ENCODE data around the gene RAB38.

Gene RAB38

GRCh38 chr11:88169471-88169870 is 5.8 kb downstream of the RAB38 start:
- DNase-seq, result no peak

- no peak for DNase-seq
Measured at GRCh38 chr11:88167853-88168252, 7.4 kb downstream of the RAB38 start.

GRCh38 chr11:88164806-88165585 is 10.2 kb downstream of the RAB38 start:
- DNase-seq, result no peak

- DNase-seq, result no peak
Measured at GRCh38 chr11:88164320-88164719, 10.9 kb downstream of the RAB38 start.

- no peak for DNase-seq
Measured at GRCh38 chr11:88158081-88158480, 17.2 kb downstream of the RAB38 start.

- DNase-seq, result no peak
Measured at GRCh38 chr11:88157370-88157769, 17.9 kb downstream of the RAB38 start.

GRCh38 chr11:88152381-88152780 is 22.9 kb downstream of the RAB38 start:
- no peak for DNase-seq

- no peak for DNase-seq
Measured at GRCh38 chr11:88151709-88152265, 23.5 kb downstream of the RAB38 start.

- DNase-seq, result no peak
Measured at GRCh38 chr11:88146106-88146505, 29.1 kb downstream of the RAB38 start.

- no peak for DNase-seq
Measured at GRCh38 chr11:88139865-88140264, 35.4 kb downstream of the RAB38 start.

GRCh38 chr11:88131764-88132470 is 43.3 kb downstream of the RAB38 start:
- no peak for DNase-seq

GRCh38 chr11:88122956-88123355 is 52.3 kb downstream of the RAB38 start:
- DNase-seq, result no peak

GRCh38 chr11:88119561-88119960 is 55.7 kb downstream of the RAB38 start:
- DNase-seq, result no peak

GRCh38 chr11:88117281-88117858 is 57.9 kb downstream of the RAB38 start:
- DNase-seq, result no peak

GRCh38 chr11:88115828-88116755 is 59.2 kb downstream of the RAB38 start:
- DNase-seq, result no peak

GRCh38 chr11:88114486-88115045 is 60.7 kb downstream of the RAB38 start:
- no peak for DNase-seq

- no peak for DNase-seq
Measured at GRCh38 chr11:88106666-88107065, 68.6 kb downstream of the RAB38 start.

GRCh38 chr11:88105951-88106350 is 69.3 kb downstream of the RAB38 start:
- no peak for DNase-seq

GRCh38 chr11:88105526-88105925 is 69.7 kb downstream of the RAB38 start:
- no peak for DNase-seq

- no peak for DNase-seq
Measured at GRCh38 chr11:88104408-88104807, 70.8 kb downstream of the RAB38 start.

GRCh38 chr11:88103337-88104206 is 71.7 kb downstream of the RAB38 start:
- DNase-seq, result peak; percentile 44

All from NCI-H146 (cell line).